Measurements from ENCODE around the gene YBEY. TPM values are rescaled to one million over a fixed set of nuclear protein-coding genes. Genes with fewer than 3 reads are reported as not detected.

Gene YBEY, protein sequence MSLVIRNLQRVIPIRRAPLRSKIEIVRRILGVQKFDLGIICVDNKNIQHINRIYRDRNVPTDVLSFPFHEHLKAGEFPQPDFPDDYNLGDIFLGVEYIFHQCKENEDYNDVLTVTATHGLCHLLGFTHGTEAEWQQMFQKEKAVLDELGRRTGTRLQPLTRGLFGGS
- 7.6 and 7.9 TPM in 2 replicates for total RNA-seq

DNA sequence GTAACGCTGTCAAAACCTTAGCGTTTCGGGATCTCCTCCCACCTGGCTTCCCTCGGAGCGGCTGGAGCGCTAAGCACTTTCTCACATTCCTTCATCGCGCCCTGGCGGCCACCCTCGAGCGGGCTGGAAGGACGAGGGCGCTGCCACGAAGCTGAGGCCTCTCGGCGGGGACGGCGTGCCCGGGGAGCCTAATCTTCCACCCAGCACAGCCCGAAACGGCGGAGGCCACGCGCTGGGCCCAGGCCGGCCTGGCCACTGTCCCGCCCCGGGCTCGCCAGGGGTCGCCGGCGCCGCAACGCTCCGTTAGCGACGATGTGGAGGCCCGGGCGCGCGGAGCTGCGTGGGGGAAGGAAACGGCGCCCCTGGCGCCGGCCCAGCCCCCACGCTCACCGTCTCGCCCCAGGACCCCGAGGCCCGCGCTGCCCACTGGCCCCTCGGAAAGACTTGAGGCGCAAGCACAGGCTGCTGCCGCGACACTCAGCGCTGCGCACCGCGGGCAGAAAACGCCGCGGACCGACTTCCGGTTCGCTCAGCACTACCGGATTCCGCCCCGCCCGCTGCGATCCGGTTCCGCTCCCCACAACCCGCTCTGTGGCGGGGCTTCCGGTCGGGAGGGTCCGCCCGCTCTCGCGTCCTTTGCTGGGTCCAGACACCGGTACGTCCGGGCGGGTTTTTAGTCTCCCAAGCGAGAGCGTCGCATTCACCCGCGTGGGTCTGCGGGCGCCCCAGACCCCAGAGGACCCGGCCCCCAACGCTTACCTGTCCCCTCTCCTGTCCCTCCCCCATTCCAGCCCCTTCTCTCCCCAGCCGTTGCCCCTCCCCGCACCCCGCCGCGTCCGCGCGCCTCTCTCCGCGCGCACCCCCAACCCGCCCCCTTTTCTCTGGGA, at the start of gene YBEY:
Gene YBEY, plus strand, starts transcription at position 582 of the 887 bp plus-strand sequence. CDS start 572 bp downstream, outside the sequence.

DNA sequence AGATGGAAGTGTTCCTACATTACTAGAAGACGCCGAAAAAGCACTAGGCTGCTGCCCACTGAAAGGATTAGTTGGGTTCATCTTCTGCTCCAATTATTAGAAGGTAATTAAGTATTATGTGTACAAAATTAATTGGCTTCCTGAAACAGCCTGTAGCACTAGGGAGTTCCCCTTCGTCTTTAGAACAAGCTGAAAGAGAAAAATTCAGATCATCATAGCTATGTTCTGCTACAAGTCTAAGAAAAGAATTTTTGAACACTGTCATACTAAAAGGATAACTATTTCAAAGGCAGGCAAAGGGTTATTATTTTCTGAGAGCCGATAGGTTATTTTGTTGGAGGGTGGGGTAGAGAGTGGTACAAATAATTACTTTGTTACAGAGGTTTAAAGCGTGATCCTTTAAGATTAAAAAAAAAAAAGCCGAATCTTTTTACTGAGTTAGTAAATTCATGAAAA, 908 bp upstream of the YBEY start, which contains the start of gene MCM3AP:
Gene MCM3AP, minus strand, starts transcription at position 406 of the 456 bp plus-strand sequence. Its CDS starts 325 bp downstream, at position 81.

DNA sequence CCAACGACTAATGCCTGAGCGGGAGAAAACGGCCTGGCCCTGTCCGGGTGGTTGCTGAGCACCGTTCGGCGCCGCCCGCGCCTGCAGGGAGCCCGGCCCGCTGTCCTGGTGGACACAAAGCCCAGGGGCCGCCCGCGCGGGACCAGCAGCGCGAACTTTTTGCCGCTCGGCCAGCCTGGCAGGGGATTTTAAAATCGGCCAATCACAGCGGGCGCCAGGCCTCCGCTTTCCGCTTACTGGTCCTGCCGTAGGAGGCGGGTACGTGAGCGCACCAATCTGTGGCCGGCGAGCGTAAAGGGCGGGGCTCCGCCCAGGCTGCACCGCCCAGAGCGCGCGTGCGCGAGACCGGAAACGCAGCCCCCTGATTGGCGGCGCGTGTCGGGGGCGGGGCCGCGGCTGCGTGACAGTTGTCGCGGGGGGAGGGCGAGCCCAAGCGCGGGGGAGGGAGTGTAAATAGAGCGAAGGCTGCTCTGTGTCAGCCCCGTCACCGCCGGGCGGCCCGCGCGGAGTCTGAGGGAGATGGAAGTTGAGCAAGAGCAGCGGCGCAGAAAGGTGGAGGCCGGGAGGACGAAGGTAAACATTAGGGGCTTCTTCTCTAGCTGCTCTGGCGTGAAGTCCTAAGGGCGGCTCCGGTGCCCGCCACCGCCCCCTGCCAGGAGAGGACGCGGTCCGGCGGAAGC, 37.7 kb downstream of the YBEY start, which contains the start of the genes C21orf58 and PCNT:
Gene C21orf58, minus strand, starts transcription at position 161 of the 680 bp plus-strand sequence. CDS start 1,132 bp downstream, outside the sequence.
Gene PCNT, plus strand, starts transcription at position 447 of the 680 bp plus-strand sequence. Its CDS starts 73 bp downstream, at position 520.

Other genes with a start within 250 kb of the YBEY start
- gene COL6A2, start 188.2 kb upstream of the YBEY start, total RNA-seq, result 1,586 and 1,646 TPM in 2 replicates
- not detected in 2 replicates for gene FTCD, start 130.8 kb upstream of the YBEY start, total RNA-seq
- 5.3 and 9.2 TPM in 2 replicates for gene SPATC1L, start 101.9 kb upstream of the YBEY start, total RNA-seq
- 115 and 261 TPM in 2 replicates for gene LSS, start 57.6 kb upstream of the YBEY start, total RNA-seq
- 90.9 and 104 TPM in 2 replicates for gene MCM3AP, start 731 bp upstream of the YBEY start, total RNA-seq
- gene C21orf58, start 37.5 kb downstream of the YBEY start, total RNA-seq, result 0.88 and 11.2 TPM in 2 replicates
- 12.3 and 35.5 TPM in 2 replicates for gene PCNT, start 37.8 kb downstream of the YBEY start, total RNA-seq
- gene DIP2A, start 172.5 kb downstream of the YBEY start, total RNA-seq, result 21.9 and 35.6 TPM in 2 replicates

Data from placental pericyte (primary cell).